Gastrocnemius medialis (tissue), 4 donors: ENCODE results near the gene ZNF407.

ENCODE experiments used
- CTCF ChIP-seq, 5 experiments: fragments of 450-650 bp in 3 of 5; fragments of 200-600 bp in 2 of 5; sonication (generic) in 2 of 5; IDR thresholded peaks in 4 of 5; conservative IDR thresholded peaks in 1 of 5; 1 replicate in 4 of 5; 2 replicates in 1 of 5; pipeline ENCODE4 v1.5.1; 2016 to 2019; ENCODE audit warnings: antibody characterized with exemption in 5 of 5, mild to moderate bottlenecking in 3 of 5, moderate library complexity in 3 of 5
- POLR2A ChIP-seq, 2 donors: fragments of 450-650 bp; IDR thresholded peaks; one replicate each; pipeline ENCODE4 v1.6.1; 2017; ENCODE audit warnings: antibody characterized with exemption in 2 of 2, mild to moderate bottlenecking in 2 of 2, moderate library complexity in 2 of 2

- TF ChIP-seq CTCF (IDR thresholded peaks at IDR 0.05 in 4 of 5, conservative IDR thresholded peaks at IDR 0.05 in 1 of 5), result no peak
- TF ChIP-seq POLR2A (IDR thresholded peaks at IDR 0.05), result no peak
These were observed 469.3 kb downstream of the ZNF407 start for GRCh38 chr18:75066936-75067335.
